MM.1S (cell line): ENCODE results near the gene HDGF.

Experiments used
- DNase-seq: peaks from one replicate; pipeline ENCODE4 v3.0.0-alpha.2; 2015
- H2AFZ ChIP-seq: fragments of 300-600 bp; sonication (generic); 2 replicates; pipeline ENCODE4 v1.6.0; 2016; ENCODE audit warnings: antibody characterized with exemption, low read length
- H3F3A ChIP-seq: fragments of 300-600 bp; sonication (generic); 2 replicates; pipeline ENCODE4 v1.6.1; 2016; ENCODE audit warnings: mild to moderate bottlenecking, antibody characterized with exemption, low read length, moderate library complexity, mixed read lengths; ENCODE audit not compliant: insufficient read depth
- H3K27ac ChIP-seq: fragments of 300-600 bp; sonication (generic); 2 replicates; pipeline ENCODE4 v1.5.1; 2016; ENCODE audit warnings: mild to moderate bottlenecking, low read length
- H3K27me3 ChIP-seq: fragments of 300-600 bp; sonication (generic); replicated peaks from 2 replicates; pipeline ENCODE4 v1.6.0; 2016; ENCODE audit warnings: low read length; ENCODE audit not compliant: insufficient read depth
- H3K36me3 ChIP-seq: fragments of 300-600 bp; sonication (generic); replicated peaks from 2 replicates; pipeline ENCODE4 v1.6.1; 2016; ENCODE audit warnings: mild to moderate bottlenecking, low read length, mixed read lengths; ENCODE audit not compliant: insufficient read depth
- H3K4me1 ChIP-seq: fragments of 300-600 bp; sonication (generic); 2 replicates; pipeline ENCODE4 v1.6.1; 2016; ENCODE audit warnings: low read length, mixed read lengths
- H3K4me2 ChIP-seq: fragments of 300-600 bp; sonication (generic); 2 replicates; pipeline ENCODE4 v1.6.0; 2016; ENCODE audit warnings: low read depth, low read length
- H3K4me3 ChIP-seq: fragments of 300-600 bp; sonication (generic); 2 replicates; pipeline ENCODE4 v1.5.1; 2016; ENCODE audit warnings: low read length, mixed read lengths
- H3K79me2 ChIP-seq: fragments of 300-600 bp; sonication (generic); 2 replicates; pipeline ENCODE4 v1.6.1; 2016; ENCODE audit warnings: mixed run types, low read length, mixed read lengths
- H3K9ac ChIP-seq: fragments of 300-600 bp; sonication (generic); 2 replicates; pipeline ENCODE4 v1.6.1; 2016; ENCODE audit warnings: low read length, mixed read lengths
- H3K9me2 ChIP-seq: fragments of 300-600 bp; sonication (generic); replicated peaks from 2 replicates; pipeline ENCODE4 v1.6.1; 2016; ENCODE audit warnings: mild to moderate bottlenecking, low read length, mixed read lengths; ENCODE audit not compliant: insufficient read depth
- H3K9me3 ChIP-seq: fragments of 300-600 bp; sonication (generic); replicated peaks from 2 replicates; pipeline ENCODE4 v1.6.1; 2016; ENCODE audit warnings: mild to moderate bottlenecking, low read length, mixed read lengths; ENCODE audit not compliant: insufficient read depth
- H4K20me1 ChIP-seq: fragments of 300-600 bp; sonication (generic); 2 replicates; pipeline ENCODE4 v1.6.1; 2016; ENCODE audit warnings: mild to moderate bottlenecking, low read length, moderate library complexity, mixed read lengths; ENCODE audit not compliant: insufficient read depth
- CTCF ChIP-seq: fragments of 300-600 bp; sonication (generic); IDR thresholded peaks from 2 replicates; pipeline ENCODE4 v1.5.1; 2016; ENCODE audit warnings: antibody characterized with exemption, low read length, mixed read lengths
- EZH2 ChIP-seq: fragments of 300-600 bp; sonication (generic); optimal IDR thresholded peaks from 2 replicates; pipeline ENCODE3; 2017; ENCODE audit warnings: low read depth, mild to moderate bottlenecking, antibody characterized with exemption, low read length, mixed read lengths
- EZH2phosphoT487 ChIP-seq: fragments of 300-600 bp; sonication (generic); IDR thresholded peaks from 2 replicates; pipeline ENCODE4 v1.6.1; 2018; ENCODE audit warnings: antibody characterized with exemption, low read length

HDGF gene

GRCh38 chr1:156743367-156744302 lies 7.8 kb downstream of the HDGF start:
- Histone ChIP-seq H3K79me2 (peaks cover 69% of the 10 kb centered on the region), H3K4me2 (no peak overlapping the region), H3K9me2 (no peaks in the 10 kb centered on the region), H3K4me3 (no peak overlapping the region), H3K27me3 (no peaks in the 10 kb centered on the region), H3K27ac (peak overlapping the region; percentile 6; the same call in 1 of the 2 replicates), H3K4me1 (peaks cover 48% of the 10 kb centered on the region), H3K9ac (no peak overlapping the region), H4K20me1 (no peaks in the 10 kb centered on the region), H3K36me3 (no peaks in the 10 kb centered on the region), H3K9me3 (no peaks in the 10 kb centered on the region), H2AFZ (no peak overlapping the region), H3F3A (peaks cover 68% of the 10 kb centered on the region)
- no peak for TF ChIP-seq EZH2
- DNase-seq: no peak

- Histone ChIP-seq H3K27me3 (no peaks in the 10 kb centered on the region), H3F3A (peaks cover 62% of the 10 kb centered on the region), H3K36me3 (no peaks in the 10 kb centered on the region), H3K9ac (no peak overlapping the region), H3K9me2 (no peaks in the 10 kb centered on the region), H3K4me1 (peaks cover 39% of the 10 kb centered on the region), H3K4me3 (no peak overlapping the region), H3K4me2 (no peak overlapping the region; the same call in 1 of the 2 replicates), H3K9me3 (no peaks in the 10 kb centered on the region), H3K27ac (peak overlapping the region; percentile 57; the same call in 1 of the 2 replicates), H2AFZ (no peak overlapping the region), H3K79me2 (peaks cover 65% of the 10 kb centered on the region), H4K20me1 (no peaks in the 10 kb centered on the region)
- TF ChIP-seq EZH2 (no peak), CTCF (no peak), EZH2phosphoT487 (no peak)
- no peak for DNase-seq
Measured at GRCh38 chr1:156742801-156743200, 8.7 kb downstream of the HDGF start.

- Histone ChIP-seq H3K27me3 (no peaks in the 10 kb centered on the region), H2AFZ (0 out of 2 replicates have a peak overlapping the region, but pooled peaks have one; percentile 5), H3K4me1 (peaks cover 33% of the 10 kb centered on the region), H3K9me3 (no peaks in the 10 kb centered on the region), H3K79me2 (peaks cover 58% of the 10 kb centered on the region), H4K20me1 (no peaks in the 10 kb centered on the region), H3F3A (peaks cover 56% of the 10 kb centered on the region), H3K4me3 (peak overlapping the region; percentile 51), H3K9ac (peak overlapping the region; percentile 19; the same call in 1 of the 2 replicates), H3K9me2 (no peaks in the 10 kb centered on the region), H3K4me2 (peak overlapping the region; percentile 67), H3K36me3 (no peaks in the 10 kb centered on the region), H3K27ac (peak overlapping the region; percentile 57; the same call in 1 of the 2 replicates)
- no peak for DNase-seq
- TF ChIP-seq CTCF (no peak), EZH2 (no peak), EZH2phosphoT487 (no peak)
Measured at GRCh38 chr1:156742017-156742416, 9.5 kb downstream of the HDGF start.
